ENCODE measurements around the gene SLC27A5.
"Not testable (repeated sequence)": the region's sequence is repeated elsewhere in the genome, so short reads cannot be mapped to it uniquely, and the experiment has no call there.

Gene SLC27A5

GRCh38 chr19:58519355-58520256, 7.8 kb upstream of the SLC27A5 start, which contains the start of gene ZBTB45:
Gene ZBTB45, minus strand, starts transcription at chr19:58519810. Its CDS starts 2,137 bp downstream, at chr19:58517673.
- peak; percentile 98 to 99 for DNase-seq

GRCh38 chr19:58519087-58519354, 7.2 kb upstream of the SLC27A5 start:
- DNase-seq, result peak; percentile 64 to 81

GRCh38 chr19:58518256-58519086, 6.7 kb upstream of the SLC27A5 start:
- peak; percentile 60 to 63 for DNase-seq

- no peak for DNase-seq
These were observed 5.4 kb upstream of the SLC27A5 start for GRCh38 chr19:58516964-58517833.

- no peak for DNase-seq
These were observed 4.5 kb upstream of the SLC27A5 start for GRCh38 chr19:58516246-58516836.

GRCh38 chr19:58515259-58515658, 3.5 kb upstream of the SLC27A5 start:
- DNase-seq, result no peak

- no peak for DNase-seq
These were observed 2.8 kb upstream of the SLC27A5 start for GRCh38 chr19:58514564-58515022.

GRCh38 chr19:58513694-58514563, 2.1 kb upstream of the SLC27A5 start:
- DNase-seq, result peak; percentile 85 to 86

- no peak for DNase-seq
These were observed 1.5 kb upstream of the SLC27A5 start for GRCh38 chr19:58513213-58513693.

GRCh38 chr19:58510084-58510862, 1.5 kb downstream of the SLC27A5 start:
- DNase-seq, result no peak

- no peak for DNase-seq
These were observed 2.1 kb downstream of the SLC27A5 start for GRCh38 chr19:58509731-58510083.

GRCh38 chr19:58507602-58508223, 4.1 kb downstream of the SLC27A5 start:
- not testable (repeated sequence) for DNase-seq

GRCh38 chr19:58500242-58500641, 11.6 kb downstream of the SLC27A5 start:
- DNase-seq, result no peak

- peak; percentile 96 to 98 for DNase-seq
These were observed 12.5 kb downstream of the SLC27A5 start for GRCh38 chr19:58499021-58499927.

GRCh38 chr19:58498316-58499020, 13.3 kb downstream of the SLC27A5 start:
- no peak for DNase-seq

- no peak for DNase-seq
These were observed 14.1 kb downstream of the SLC27A5 start for GRCh38 chr19:58497634-58498170.

GRCh38 chr19:58492265-58492664, 19.5 kb downstream of the SLC27A5 start:
- no peak for DNase-seq

- no peak for DNase-seq
These were observed 20.4 kb downstream of the SLC27A5 start for GRCh38 chr19:58491393-58491792.

Measured in Kasumi-1 (cell line).